ENCODE results near the gene NDFIP2.

DNA sequence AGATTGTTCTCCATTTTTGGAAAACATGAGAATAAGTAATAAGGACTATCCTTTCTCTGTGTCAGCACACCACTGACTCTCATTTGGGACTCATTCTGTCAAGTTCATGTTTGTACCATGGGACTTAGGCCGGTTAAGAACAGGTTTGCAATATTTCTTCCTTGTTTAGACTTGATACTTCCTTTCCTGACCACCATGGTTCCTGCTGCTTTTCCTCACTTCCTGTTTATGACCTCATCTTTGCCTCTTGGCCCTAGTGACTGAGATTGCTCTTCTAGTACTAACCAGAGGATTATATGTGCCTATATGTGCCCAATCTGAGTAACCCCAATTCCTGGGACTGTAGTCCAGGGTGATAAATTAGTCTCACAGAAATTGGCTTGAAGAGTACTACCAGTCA is 32.5 kb upstream of the NDFIP2 start:
- TF ChIP-seq, protein P1, sequence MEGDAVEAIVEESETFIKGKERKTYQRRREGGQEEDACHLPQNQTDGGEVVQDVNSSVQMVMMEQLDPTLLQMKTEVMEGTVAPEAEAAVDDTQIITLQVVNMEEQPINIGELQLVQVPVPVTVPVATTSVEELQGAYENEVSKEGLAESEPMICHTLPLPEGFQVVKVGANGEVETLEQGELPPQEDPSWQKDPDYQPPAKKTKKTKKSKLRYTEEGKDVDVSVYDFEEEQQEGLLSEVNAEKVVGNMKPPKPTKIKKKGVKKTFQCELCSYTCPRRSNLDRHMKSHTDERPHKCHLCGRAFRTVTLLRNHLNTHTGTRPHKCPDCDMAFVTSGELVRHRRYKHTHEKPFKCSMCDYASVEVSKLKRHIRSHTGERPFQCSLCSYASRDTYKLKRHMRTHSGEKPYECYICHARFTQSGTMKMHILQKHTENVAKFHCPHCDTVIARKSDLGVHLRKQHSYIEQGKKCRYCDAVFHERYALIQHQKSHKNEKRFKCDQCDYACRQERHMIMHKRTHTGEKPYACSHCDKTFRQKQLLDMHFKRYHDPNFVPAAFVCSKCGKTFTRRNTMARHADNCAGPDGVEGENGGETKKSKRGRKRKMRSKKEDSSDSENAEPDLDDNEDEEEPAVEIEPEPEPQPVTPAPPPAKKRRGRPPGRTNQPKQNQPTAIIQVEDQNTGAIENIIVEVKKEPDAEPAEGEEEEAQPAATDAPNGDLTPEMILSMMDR (IDR thresholded peaks at IDR 0.05): no peak
- TF ChIP-seq MYC (IDR thresholded peaks at IDR 0.05; ENCODE audit: borderline replicate concordance, low read length) (no peak), RAD21 (conservative IDR thresholded peaks at IDR 0.05 in 1 of 2, IDR thresholded peaks at IDR 0.05 in 1 of 2) (no peak), ZSCAN20 (CRISPR knock-in tag; IDR thresholded peaks at IDR 0.05) (no peak)

Measured in A549 (cell line).